HCT116 (cell line): ENCODE measurements around the gene WNT3A.

Source experiments
- CEBPB ChIP-seq: IDR thresholded peaks from 2 replicates; pipeline ENCODE4 v1.6.1; 2012; ENCODE audit warnings: low read depth
- POLR2A ChIP-seq: IDR thresholded peaks from 2 replicates; pipeline ENCODE4 v1.7.0; 2011; ENCODE audit warnings: borderline replicate concordance; ENCODE audit not compliant: insufficient read depth, insufficient read length; ENCODE audit errors: extremely low read depth
- POLR2AphosphoS5 ChIP-seq: IDR thresholded peaks from 2 replicates; pipeline ENCODE4 v1.6.1; 2011; ENCODE audit warnings: mild to moderate bottlenecking, low read depth, low read length, moderate library complexity
- TF ChIP-seq, protein P1 (sequence below), 3 experiments: fragments of 200-600 bp in 1 of 3; sonication (generic) in 1 of 3; IDR thresholded peaks in 2 of 3; conservative IDR thresholded peaks in 1 of 3; 2 replicates each; pipeline ENCODE4 v1.5.1; 2012 to 2017; ENCODE audit warnings: low read depth in 2 of 3, low read length in 2 of 3, antibody characterized with exemption in 1 of 3, borderline replicate concordance in 1 of 3, control low read depth in 1 of 3, mild to moderate bottlenecking in 1 of 3, mixed read lengths in 1 of 3, mixed run types in 1 of 3, moderate library complexity in 1 of 3; ENCODE audit not compliant: insufficient read depth in 1 of 3
- TF ChIP-seq, protein P2 (sequence below): IDR thresholded peaks from 2 replicates; pipeline ENCODE4 v1.6.1; 2012

- TF ChIP-seq CEBPB (no peak), POLR2A (no peak), POLR2AphosphoS5 (no peak; the same call in 1 of the 2 replicates)
- TF ChIP-seq, protein P1, sequence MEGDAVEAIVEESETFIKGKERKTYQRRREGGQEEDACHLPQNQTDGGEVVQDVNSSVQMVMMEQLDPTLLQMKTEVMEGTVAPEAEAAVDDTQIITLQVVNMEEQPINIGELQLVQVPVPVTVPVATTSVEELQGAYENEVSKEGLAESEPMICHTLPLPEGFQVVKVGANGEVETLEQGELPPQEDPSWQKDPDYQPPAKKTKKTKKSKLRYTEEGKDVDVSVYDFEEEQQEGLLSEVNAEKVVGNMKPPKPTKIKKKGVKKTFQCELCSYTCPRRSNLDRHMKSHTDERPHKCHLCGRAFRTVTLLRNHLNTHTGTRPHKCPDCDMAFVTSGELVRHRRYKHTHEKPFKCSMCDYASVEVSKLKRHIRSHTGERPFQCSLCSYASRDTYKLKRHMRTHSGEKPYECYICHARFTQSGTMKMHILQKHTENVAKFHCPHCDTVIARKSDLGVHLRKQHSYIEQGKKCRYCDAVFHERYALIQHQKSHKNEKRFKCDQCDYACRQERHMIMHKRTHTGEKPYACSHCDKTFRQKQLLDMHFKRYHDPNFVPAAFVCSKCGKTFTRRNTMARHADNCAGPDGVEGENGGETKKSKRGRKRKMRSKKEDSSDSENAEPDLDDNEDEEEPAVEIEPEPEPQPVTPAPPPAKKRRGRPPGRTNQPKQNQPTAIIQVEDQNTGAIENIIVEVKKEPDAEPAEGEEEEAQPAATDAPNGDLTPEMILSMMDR (IDR thresholded peaks at IDR 0.05 in 2 of 3, conservative IDR thresholded peaks at IDR 0.05 in 1 of 3; ENCODE audit: borderline replicate concordance in 1 of 3, insufficient read depth in 1 of 3, low read depth in 2 of 3, low read length in 2 of 3): no peak
- TF ChIP-seq, protein P2, sequence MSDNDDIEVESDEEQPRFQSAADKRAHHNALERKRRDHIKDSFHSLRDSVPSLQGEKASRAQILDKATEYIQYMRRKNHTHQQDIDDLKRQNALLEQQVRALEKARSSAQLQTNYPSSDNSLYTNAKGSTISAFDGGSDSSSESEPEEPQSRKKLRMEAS: no peak
These were observed 65.9 kb downstream of the WNT3A start for GRCh38 chr1:228072658-228073043.
